ENCODE results near the gene UPK2. TPM values are rescaled to one million over a fixed set of nuclear protein-coding genes. Genes with fewer than 3 reads are reported as not detected.

Gene UPK2
- polyA plus RNA-seq, 1 donor (not counting 4 experiments of a cell fraction or from before 2014, with no cell fraction given) = 0.20 TPM

GRCh38 chr11:118916842-118917388 is 39.2 kb upstream of the UPK2 start:
- Histone ChIP-seq H3K9me3 (ENCODE audit: control insufficient read depth, low read depth, low read length) (no peaks in the 10 kb centered on the region), H4K20me1 (ENCODE audit: control insufficient read depth, extremely low read depth, insufficient read depth, low read length) (no peaks in the 10 kb centered on the region), H3K4me3 (ENCODE audit: control insufficient read depth in 2 of 3, extremely low read depth in 1 of 3, insufficient read depth in 2 of 3, low read depth in 1 of 3, low read length in 3 of 3) (peak overlapping the region in 2 of 3 experiments; percentile 2 to 12), H3K9ac (ENCODE audit: control insufficient read depth, extremely low read depth, insufficient read depth, low read length) (peak overlapping the region; percentile 88), H3K79me2 (ENCODE audit: control insufficient read depth, insufficient read depth, low read length) (peaks cover 65% of the 10 kb centered on the region), H3K27ac (ENCODE audit: control insufficient read depth, insufficient read depth, low read length) (peak overlapping the region; percentile 99), H3K4me1 (ENCODE audit: control insufficient read depth, extremely low read depth, insufficient read depth, low read length) (peaks cover 98% of the 10 kb centered on the region), H3K9me1 (ENCODE audit: control insufficient read depth, extremely low read depth, insufficient read depth, low read length) (no peaks in the 10 kb centered on the region), H3K27me3 (ENCODE audit: control insufficient read depth, extremely low read depth, insufficient read depth, low read length) (no peaks in the 10 kb centered on the region), H3K4me2 (ENCODE audit: control insufficient read depth, extremely low read depth, insufficient read depth, low read depth, low read length) (peak overlapping the region; percentile 76), H3K36me3 (ENCODE audit: control insufficient read depth in 2 of 2, extremely low read depth in 1 of 2, insufficient read depth in 2 of 2, low read length in 2 of 2) (peaks cover 4 to 25% of the 10 kb centered on the region in 2 experiments), H2AFZ (ENCODE audit: control insufficient read depth, low read length) (no peak overlapping the region)
- TF ChIP-seq EZH2 (IDR thresholded peaks at IDR 0.05; ENCODE audit: low read length) (no peak), CTCF (optimal IDR thresholded peaks at IDR 0.05 in 1 of 3, IDR thresholded peaks at IDR 0.05 in 1 of 3, conservative IDR thresholded peaks at IDR 0.05 in 1 of 3; ENCODE audit: extremely low read depth in 1 of 3, insufficient read depth in 2 of 3, low read length in 3 of 3) (no peak)
- DNase-seq (ENCODE audit: low read depth, low spot score) = no peak
- no peak for FAIRE-seq
- dilution Hi-C loops (cut with MboI; ENCODE audit: extremely low pct_ligation_motif_present, low sequenced_read_pairs) = no loop called here

GRCh38 chr11:118917481-118918127 is 38.5 kb upstream of the UPK2 start:
- dilution Hi-C loops (cut with MboI; ENCODE audit: extremely low pct_ligation_motif_present, low sequenced_read_pairs) = no loop called here
- no peaks in the 10 kb centered on the region for H3K9me3 ChIP-seq (ENCODE audit: control insufficient read depth, low read depth, low read length)
- FAIRE-seq (peak; percentile 67), DNase-seq (ENCODE audit: low read depth, low spot score) (no peak)
- H3K4me3 ChIP-seq (ENCODE audit: control insufficient read depth in 2 of 3, extremely low read depth in 1 of 3, insufficient read depth in 2 of 3, low read depth in 1 of 3, low read length in 3 of 3) = peak overlapping the region in 2 of 3 experiments; percentile 47 to 56
- H2AFZ ChIP-seq (ENCODE audit: control insufficient read depth, low read length) = no peak overlapping the region
- H4K20me1 ChIP-seq (ENCODE audit: control insufficient read depth, extremely low read depth, insufficient read depth, low read length) = no peaks in the 10 kb centered on the region
- peak overlapping the region; percentile 88 for H3K9ac ChIP-seq (ENCODE audit: control insufficient read depth, extremely low read depth, insufficient read depth, low read length)
- H3K9me1 ChIP-seq (ENCODE audit: control insufficient read depth, extremely low read depth, insufficient read depth, low read length) = no peaks in the 10 kb centered on the region
- H3K36me3 ChIP-seq (ENCODE audit: control insufficient read depth in 2 of 2, extremely low read depth in 1 of 2, insufficient read depth in 2 of 2, low read length in 2 of 2) = peaks cover 4 to 27% of the 10 kb centered on the region in 2 experiments
- peaks cover 72% of the 10 kb centered on the region for H3K79me2 ChIP-seq (ENCODE audit: control insufficient read depth, insufficient read depth, low read length)
- H3K4me2 ChIP-seq (ENCODE audit: control insufficient read depth, extremely low read depth, insufficient read depth, low read depth, low read length) = peak overlapping the region; percentile 76
- H3K27ac ChIP-seq (ENCODE audit: control insufficient read depth, insufficient read depth, low read length) = peak overlapping the region; percentile 99
- no peaks in the 10 kb centered on the region for H3K27me3 ChIP-seq (ENCODE audit: control insufficient read depth, extremely low read depth, insufficient read depth, low read length)
- peaks cover 91% of the 10 kb centered on the region for H3K4me1 ChIP-seq (ENCODE audit: control insufficient read depth, extremely low read depth, insufficient read depth, low read length)
- TF ChIP-seq CTCF (optimal IDR thresholded peaks at IDR 0.05 in 1 of 3, IDR thresholded peaks at IDR 0.05 in 1 of 3, conservative IDR thresholded peaks at IDR 0.05 in 1 of 3; ENCODE audit: extremely low read depth in 1 of 3, insufficient read depth in 2 of 3, low read length in 3 of 3) = no peak
- no peak for TF ChIP-seq EZH2 (IDR thresholded peaks at IDR 0.05; ENCODE audit: low read length)
